B cell (primary cell): Measurements from ENCODE around the gene PRRC2B. TPM values are rescaled to one million over a fixed set of nuclear protein-coding genes. Genes with fewer than 3 reads are reported as not detected.

Source experiments
- ATAC-seq: fragments of 200-7000 bp; cut with Tn5 transposase; one replicate; pipeline ENCODE4 v1.10.0; 2021; ENCODE audit warnings: low read depth, mild to moderate bottlenecking, moderate number of reproducible peaks, moderate library complexity
- CTCF ChIA-PET: fragments of 350-600 bp; sonication (Branson Sonifier 250); formaldehyde crosslinking; loops from one replicate; lab custom pipeline; 2021; ENCODE audit warnings: antibody characterized with exemption, inconsistent platforms; lab: Charles Lee
- POLR2A ChIA-PET: fragments of 350-600 bp; sonication (Branson Sonifier 250); formaldehyde crosslinking; loops from one replicate; lab custom pipeline; 2021; ENCODE audit warnings: antibody characterized with exemption; lab: Charles Lee
- DNase-seq: peaks from one replicate; pipeline ENCODE4 v3.0.0; 2013
- H2AFZ ChIP-seq: 2 replicates; pipeline ENCODE4 v1.6.1; 2012; ENCODE audit warnings: mild to moderate bottlenecking, low read depth, low read length; ENCODE audit not compliant: insufficient read depth, poor library complexity, severe bottlenecking
- H3K27ac ChIP-seq, 2 donors: 1 replicate in 1 of 2; 2 replicates in 1 of 2; pipeline ENCODE4 v1.5.1; 2012 to 2013; ENCODE audit warnings: low read length in 2 of 2, mild to moderate bottlenecking in 2 of 2, moderate library complexity in 1 of 2
- H3K27me3 ChIP-seq, 4 experiments: fragments of 200-600 bp in 1 of 4; sonication (generic) in 1 of 4; replicated peaks in 1 of 4; 1 replicate in 2 of 4; 2 replicates in 2 of 4; pipeline versions ENCODE4 v1.6.1 to v1.7.0; 2013 to 2016; ENCODE audit warnings: low read length in 3 of 4, mild to moderate bottlenecking in 2 of 4, mixed read lengths in 1 of 4, moderate library complexity in 1 of 4; ENCODE audit not compliant: insufficient read depth in 4 of 4, control insufficient read depth in 3 of 4; ENCODE audit errors: control extremely low read depth in 1 of 4
- H3K36me3 ChIP-seq, 2 experiments: replicated peaks in 1 of 2; 1 replicate in 1 of 2; 2 replicates in 1 of 2; pipeline versions ENCODE4 v1.6.1 to v1.7.1; 2013; ENCODE audit warnings: low read length in 1 of 2; ENCODE audit not compliant: insufficient read depth in 2 of 2, control insufficient read depth in 1 of 2; ENCODE audit errors: control extremely low read depth in 1 of 2, extremely low read depth in 1 of 2
- H3K4me1 ChIP-seq, 2 donors: fragments of 200-600 bp in 1 of 2; sonication (generic) in 1 of 2; 1 replicate in 1 of 2; 2 replicates in 1 of 2; pipeline versions ENCODE4 v1.5.1 to v1.6.1; 2013 to 2017; ENCODE audit warnings: low read length in 2 of 2; ENCODE audit not compliant: control insufficient read depth in 2 of 2, insufficient read depth in 2 of 2
- H3K4me2 ChIP-seq: replicated peaks from 2 replicates; pipeline ENCODE3; 2012; ENCODE audit warnings: mild to moderate bottlenecking, low read depth, low read length; ENCODE audit not compliant: poor library complexity, severe bottlenecking
- H3K4me3 ChIP-seq, 5 experiments: fragments of 200-600 bp in 1 of 5; sonication (generic) in 1 of 5; 1 replicate in 3 of 5; 2 replicates in 2 of 5; pipeline versions ENCODE4 v1.5.1 to v1.7.0; 2011 to 2016; ENCODE audit warnings: low read length in 4 of 5, mild to moderate bottlenecking in 4 of 5, low read depth in 2 of 5, control low read depth in 1 of 5, moderate library complexity in 1 of 5; ENCODE audit not compliant: insufficient read depth in 1 of 5; ENCODE audit errors: control extremely low read depth in 1 of 5, extremely low read depth in 1 of 5
- H3K79me2 ChIP-seq: fragments of 200-600 bp; sonication (generic); one replicate; pipeline ENCODE4 v1.6.0; 2016; ENCODE audit warnings: low read length; ENCODE audit not compliant: control insufficient read depth, insufficient read depth
- H3K9ac ChIP-seq: fragments of 200-600 bp; sonication (generic); 2 replicates; pipeline ENCODE4 v1.6.1; 2017; ENCODE audit warnings: mild to moderate bottlenecking, low read length, moderate library complexity
- H3K9me3 ChIP-seq, 3 donors: one replicate each; pipeline versions ENCODE4 v1.6.1 to v1.7.1; 2013; ENCODE audit warnings: low read length in 2 of 3; ENCODE audit not compliant: control insufficient read depth in 2 of 3, insufficient read depth in 1 of 3; ENCODE audit errors: control extremely low read depth in 1 of 3
- H4K20me1 ChIP-seq: 2 replicates; pipeline ENCODE4 v1.6.0; 2012; ENCODE audit warnings: mild to moderate bottlenecking, low read length; ENCODE audit not compliant: insufficient read depth, control insufficient read depth, poor library complexity, severe bottlenecking
- H3K27ac Mint-ChIP-seq: one replicate; pipeline ENCODE4 v1.8.0; 2021; ENCODE audit warnings: mixed read lengths
- H3K27me3 Mint-ChIP-seq: one replicate; pipeline ENCODE4 v1.8.0; 2021; ENCODE audit warnings: mixed read lengths
- H3K4me1 Mint-ChIP-seq: one replicate; pipeline ENCODE4 v1.8.0; 2021; ENCODE audit warnings: mixed read lengths
- H3K4me3 Mint-ChIP-seq: one replicate; pipeline ENCODE4 v1.8.0; 2021; ENCODE audit warnings: mixed read lengths
- H3K9me3 Mint-ChIP-seq: one replicate; pipeline ENCODE4 v1.8.0; 2022; ENCODE audit warnings: mixed read lengths; ENCODE audit not compliant: insufficient read depth
- CTCF ChIP-seq: fragments of 200-600 bp; IDR thresholded peaks from one replicate; pipeline ENCODE4 v1.8.0; 2022; ENCODE audit warnings: antibody characterized with exemption, mild to moderate bottlenecking
- EZH2 ChIP-seq: IDR thresholded peaks from 2 replicates; pipeline ENCODE4 v1.6.1; 2012; ENCODE audit warnings: borderline replicate concordance, low read depth, mild to moderate bottlenecking, moderate library complexity, low read length; ENCODE audit not compliant: insufficient read depth, poor library complexity, severe bottlenecking
- WGBS: methylation state at CpG from one replicate; pipeline ENCODE4 v1.1.5; 2013; ENCODE audit warnings: missing lambda C conversion rate; ENCODE audit not compliant: insufficient coverage; 5-methylcytosine and 5-hydroxymethylcytosine counted together
- intact Hi-C: fragments of 100-400 bp; cut with micrococcal nuclease; formaldehyde crosslinking; loops from one replicate; pipeline ENCODE4 v1.10.0; 2022
- polyA plus RNA-seq: library from polyadenylated mRNA; depleted of rRNA; stranded (reverse); fragments of >200 nt; gene quantifications from 2 replicates; pipeline ENCODE4 v1.2.3, GENCODE V29; 2012
- total RNA-seq, 2 donors: library from RNA; stranded (reverse); fragments of 120-200 nt in 1 of 2; gene quantifications; 1 replicate in 1 of 2; 2 replicates in 1 of 2; pipeline versions ENCODE4 v1.2.3 to v1.2.4, GENCODE V29; 2013 to 2022

Gene PRRC2B
- total and polyA plus RNA-seq, 2 donors (not counting 1 experiment from before 2014, with no cell fraction given), result 63.9 to 268 TPM

- H3K4me1 Mint-ChIP-seq, result peaks cover 6% of the 10 kb centered on the region
- H3K4me2 ChIP-seq, result no peak overlapping the region
- CTCF ChIA-PET, result no interaction called here
- no peak for ATAC-seq
- no peak overlapping the region for H3K4me3 Mint-ChIP-seq
- no peaks in the 10 kb centered on the region for H3K79me2 ChIP-seq
- no peaks in the 10 kb centered on the region for H3K9me3 Mint-ChIP-seq
- DNase-seq, result no peak
- TF ChIP-seq EZH2, result no peak
- no peak for TF ChIP-seq CTCF
- WGBS, result 87% methylated on average over 1 of the region's 1 CpG
- no peaks in the 10 kb centered on the region for H3K4me1 ChIP-seq
- no peak overlapping the region for H3K9ac ChIP-seq
- H3K27ac Mint-ChIP-seq, result no peak overlapping the region
- no peaks in the 10 kb centered on the region for H3K36me3 ChIP-seq
- H3K27me3 ChIP-seq, result no peaks in the 10 kb centered on the region
- no peak overlapping the region for H3K27ac ChIP-seq
- POLR2A ChIA-PET, result no interaction called here
- intact Hi-C loops, result no loop called here
- no peak overlapping the region for H3K4me3 ChIP-seq
- no peaks in the 10 kb centered on the region for H3K9me3 ChIP-seq
- no peak overlapping the region for H2AFZ ChIP-seq
- no peaks in the 10 kb centered on the region for H3K27me3 Mint-ChIP-seq
- H4K20me1 ChIP-seq, result no peaks in the 10 kb centered on the region
Observed at GRCh38 chr9:131365546-131365945, 28.3 kb upstream of the PRRC2B start.

DNA sequence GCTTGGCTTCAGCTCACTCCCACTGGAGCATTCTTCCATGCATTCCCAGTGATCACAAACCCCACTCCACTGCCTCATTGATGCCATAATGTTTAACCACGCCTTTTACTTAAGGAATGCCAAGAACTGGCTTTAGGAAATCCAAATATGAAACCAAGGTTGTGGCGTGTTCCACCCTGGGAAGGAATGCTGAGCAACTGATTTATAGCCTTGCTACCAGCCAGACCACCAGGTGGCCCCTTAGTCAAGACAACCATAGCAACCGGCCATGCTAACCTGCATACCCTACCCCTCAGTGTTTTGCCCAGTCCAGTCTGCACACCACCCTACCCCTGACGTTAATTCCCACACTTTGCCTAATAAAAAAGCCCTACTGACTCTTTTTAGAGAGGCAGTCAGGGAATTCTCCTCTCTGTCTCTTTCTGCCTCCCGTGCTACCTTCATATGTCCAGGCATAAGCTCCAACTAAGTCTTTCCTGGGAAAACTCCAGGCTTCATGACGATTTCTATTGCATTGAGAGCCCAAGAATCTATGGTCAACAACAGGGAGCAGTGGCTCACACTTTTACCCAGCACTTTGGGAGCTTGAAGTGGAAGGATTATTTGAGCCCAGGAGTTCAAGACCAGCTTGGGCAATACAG is 27.0 kb upstream of the PRRC2B start:
- no peak overlapping the region for H3K4me2 ChIP-seq
- H3K4me3 Mint-ChIP-seq, result no peak overlapping the region
- POLR2A ChIA-PET, result no interaction called here
- H3K9me3 ChIP-seq, result no peaks in the 10 kb centered on the region
- no peak overlapping the region for H3K4me3 ChIP-seq
- H3K27me3 Mint-ChIP-seq, result no peaks in the 10 kb centered on the region
- no peaks in the 10 kb centered on the region for H3K27me3 ChIP-seq
- CTCF ChIA-PET, result interaction anchor here (0.8 to 1.3 kb wide), 5 partner anchors 26 to 896 kb away, joined by 3 to 4 read pairs (median 3); no protein-coding TSS in a partner anchor
- 73% methylated on average over 6 of the region's 6 CpGs for WGBS
- H3K9me3 Mint-ChIP-seq, result no peaks in the 10 kb centered on the region
- DNase-seq (peak; percentile 24), ATAC-seq (no peak)
- H3K36me3 ChIP-seq, result no peaks in the 10 kb centered on the region
- no peak overlapping the region for H3K27ac Mint-ChIP-seq
- H3K79me2 ChIP-seq, result no peaks in the 10 kb centered on the region
- H3K9ac ChIP-seq, result no peak overlapping the region
- H3K27ac ChIP-seq, result no peak overlapping the region
- TF ChIP-seq CTCF, result no peak
- no peak overlapping the region for H2AFZ ChIP-seq
- H3K4me1 ChIP-seq, result no peaks in the 10 kb centered on the region
- intact Hi-C loops, result no loop called here
- no peaks in the 10 kb centered on the region for H4K20me1 ChIP-seq
- peaks cover under 1% of the 10 kb centered on the region for H3K4me1 Mint-ChIP-seq
